Psoas muscle (tissue), 8 donors: Measurements from ENCODE around the gene CUBN. TPM values are rescaled to one million over a fixed set of nuclear protein-coding genes. Genes with fewer than 3 reads are reported as not detected.

ENCODE experiments used
- ATAC-seq, 4 donors: fragments of 200-7000 bp; cut with Tn5 transposase; one replicate each; pipeline ENCODE4 v1.9.1; 2020; ENCODE audit warnings: moderate library complexity in 3 of 4, mild to moderate bottlenecking in 2 of 4
- DNase-seq, 2 donors: peaks; one replicate each; pipeline ENCODE4 v3.0.0-alpha.2; 2020
- H3K27ac ChIP-seq: fragments of 200-600 bp; one replicate; pipeline ENCODE4 v1.8.0; 2022
- H3K27me3 ChIP-seq, 3 donors: fragments of 200-600 bp in 1 of 3; one replicate each; pipeline versions ENCODE4 v1.6.1 to v1.8.0; 2013 to 2022; ENCODE audit warnings: low read length in 2 of 3, mild to moderate bottlenecking in 2 of 3, moderate library complexity in 1 of 3; ENCODE audit not compliant: insufficient read depth in 3 of 3
- H3K36me3 ChIP-seq, 2 donors: fragments of 200-600 bp in 1 of 2; one replicate each; pipeline versions ENCODE4 v1.6.1 to v1.8.0; 2013 to 2022; ENCODE audit warnings: low read depth in 1 of 2, mild to moderate bottlenecking in 1 of 2, moderate library complexity in 1 of 2; ENCODE audit not compliant: insufficient read depth in 1 of 2
- H3K4me1 ChIP-seq: fragments of 200-600 bp; one replicate; pipeline ENCODE4 v1.8.0; 2022
- H3K4me3 ChIP-seq: fragments of 200-600 bp; one replicate; pipeline ENCODE4 v1.8.0; 2022; ENCODE audit warnings: mild to moderate bottlenecking
- H3K9me3 ChIP-seq: fragments of 200-600 bp; one replicate; pipeline ENCODE4 v1.8.0; 2022
- CTCF ChIP-seq: fragments of 200-600 bp; IDR thresholded peaks from one replicate; pipeline ENCODE4 v1.8.0; 2022; ENCODE audit warnings: antibody characterized with exemption
- WGBS, 3 donors: extraction: QIAGEN DNeasy Blood & Tissue Kit; methylation state at CpG; one replicate each; pipeline versions ENCODE4 v1.1.6 to v1.1.7; 2013; 5-methylcytosine and 5-hydroxymethylcytosine counted together
- intact Hi-C, 2 donors: fragments of 100-400 bp; cut with DNase I; formaldehyde crosslinking; loops; one replicate each; pipeline versions ENCODE4 v1.11.0 to v1.14.2; 2022
- polyA plus RNA-seq, 3 donors: library from polyadenylated mRNA; stranded (reverse); fragments of 200-250 nt; gene quantifications; one replicate each; pipeline ENCODE4 v1.2.3, GENCODE V29; 2013
- total RNA-seq, 4 donors: library from RNA; stranded (reverse); fragmentation: NEBNext Ultra II Directional in 2 of 4; extraction: Animal tissue kit (Norgen Biotek cat#: 25700) in 2 of 4; gene quantifications; one replicate each; pipeline versions ENCODE4 v1.2.1 to v1.2.4, GENCODE V29; 2021 to 2023
- donor health status: healthy with polysubstance abuse.
- donor health status: DM: no; HTN: no; CAD: no; lungs with moderate emphysema.
- donor health status: Bipolar disorder and iron deficiency.
- donor health status: healthy.
- donor health status: DM: yes; HTN: yes; CAD: no.
- donor health status: DM: no; HTN: no; CAD: no.
- donor health status: DM: no; HTN: no; CAD: no.
- donor health status: DM: yes; HTN: yes; CAD: no.

Gene CUBN
- total and polyA plus RNA-seq, 7 donors, result 0.07 to 1.1 (median 0.22) TPM

GRCh38 chr10:16943295-16944285, 186.0 kb downstream of the CUBN start:
- Histone ChIP-seq H3K27ac (peak overlapping the region; percentile 24), H3K36me3 (no peaks in the 10 kb centered on the region), H3K27me3 (peaks cover 0 to 2% (median 0%) of the 10 kb centered on the region in 3 donors), H3K4me1 (peaks cover 9% of the 10 kb centered on the region), H3K9me3 (no peaks in the 10 kb centered on the region), H3K4me3 (no peak overlapping the region)
- ATAC-seq (no peak), DNase-seq (no peak)
- no peak for TF ChIP-seq CTCF
- 60 to 62% (median 60%) methylated on average over 8 of the region's 8 CpGs for WGBS, 3 donors
- intact Hi-C loops, result no loop called here

GRCh38 chr10:16942381-16943078, 187.1 kb downstream of the CUBN start:
- Histone ChIP-seq H3K36me3 (no peaks in the 10 kb centered on the region), H3K27me3 (peaks cover 0 to 2% (median 0%) of the 10 kb centered on the region in 3 donors), H3K4me1 (peaks cover 9% of the 10 kb centered on the region), H3K4me3 (no peak overlapping the region), H3K27ac (no peak overlapping the region), H3K9me3 (no peaks in the 10 kb centered on the region)
- no peak for DNase-seq
- TF ChIP-seq CTCF, result no peak
- intact Hi-C loops, result no loop called here
- 76 to 92% (median 78%) methylated on average over 4 of the region's 4 CpGs for WGBS, 3 donors
- ATAC-seq, result no peak

- no peak overlapping the region for H3K27ac ChIP-seq
- DNase-seq (no peak), ATAC-seq (no peak)
- WGBS, 3 donors, result 87 to 93% (median 92%) methylated on average over 4 of the region's 4 CpGs
- TF ChIP-seq CTCF, result no peak
- intact Hi-C loops, result no loop called here
- no peaks in the 10 kb centered on the region for H3K9me3 ChIP-seq
- peaks cover 9% of the 10 kb centered on the region for H3K4me1 ChIP-seq
- no peak overlapping the region for H3K4me3 ChIP-seq
- H3K36me3 ChIP-seq, result no peaks in the 10 kb centered on the region
- H3K27me3 ChIP-seq, result peaks cover 0 to 2% (median 0%) of the 10 kb centered on the region in 3 donors
These were observed 187.7 kb downstream of the CUBN start for GRCh38 chr10:16941870-16942269.

- peaks cover 9% of the 10 kb centered on the region for H3K4me1 ChIP-seq
- WGBS, 3 donors, result 92 to 96% (median 95%) methylated on average over 3 of the region's 3 CpGs
- no peaks in the 10 kb centered on the region for H3K36me3 ChIP-seq
- no peak for TF ChIP-seq CTCF
- intact Hi-C loops, result no loop called here
- H3K4me3 ChIP-seq, result no peak overlapping the region
- peaks cover 0 to 2% (median 0%) of the 10 kb centered on the region in 3 donors for H3K27me3 ChIP-seq
- H3K27ac ChIP-seq, result no peak overlapping the region
- no peaks in the 10 kb centered on the region for H3K9me3 ChIP-seq
- ATAC-seq, result no peak
- DNase-seq, result no peak
These were observed 188.5 kb downstream of the CUBN start for GRCh38 chr10:16941067-16941466.
